GM12873 (cell line): ENCODE measurements around the gene FHOD1.

ENCODE experiments used
- TF ChIP-seq, protein P1 (sequence below): IDR thresholded peaks from 2 replicates; pipeline ENCODE4 v1.5.1; 2012; ENCODE audit warnings: low read depth, mild to moderate bottlenecking, moderate library complexity, low read length, control low read depth; ENCODE audit not compliant: insufficient read depth; ENCODE audit errors: missing control alignments

FHOD1 gene

GRCh38 chr16:67195676-67196075 lies 51.6 kb downstream of the FHOD1 start:
- TF ChIP-seq, protein P1, sequence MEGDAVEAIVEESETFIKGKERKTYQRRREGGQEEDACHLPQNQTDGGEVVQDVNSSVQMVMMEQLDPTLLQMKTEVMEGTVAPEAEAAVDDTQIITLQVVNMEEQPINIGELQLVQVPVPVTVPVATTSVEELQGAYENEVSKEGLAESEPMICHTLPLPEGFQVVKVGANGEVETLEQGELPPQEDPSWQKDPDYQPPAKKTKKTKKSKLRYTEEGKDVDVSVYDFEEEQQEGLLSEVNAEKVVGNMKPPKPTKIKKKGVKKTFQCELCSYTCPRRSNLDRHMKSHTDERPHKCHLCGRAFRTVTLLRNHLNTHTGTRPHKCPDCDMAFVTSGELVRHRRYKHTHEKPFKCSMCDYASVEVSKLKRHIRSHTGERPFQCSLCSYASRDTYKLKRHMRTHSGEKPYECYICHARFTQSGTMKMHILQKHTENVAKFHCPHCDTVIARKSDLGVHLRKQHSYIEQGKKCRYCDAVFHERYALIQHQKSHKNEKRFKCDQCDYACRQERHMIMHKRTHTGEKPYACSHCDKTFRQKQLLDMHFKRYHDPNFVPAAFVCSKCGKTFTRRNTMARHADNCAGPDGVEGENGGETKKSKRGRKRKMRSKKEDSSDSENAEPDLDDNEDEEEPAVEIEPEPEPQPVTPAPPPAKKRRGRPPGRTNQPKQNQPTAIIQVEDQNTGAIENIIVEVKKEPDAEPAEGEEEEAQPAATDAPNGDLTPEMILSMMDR = no peak

GRCh38 chr16:67194260-67194659 lies 53.0 kb downstream of the FHOD1 start:
- TF ChIP-seq, protein P1 = no peak

GRCh38 chr16:67193536-67193935 lies 53.7 kb downstream of the FHOD1 start:
- TF ChIP-seq, protein P1 = no peak

DNA sequence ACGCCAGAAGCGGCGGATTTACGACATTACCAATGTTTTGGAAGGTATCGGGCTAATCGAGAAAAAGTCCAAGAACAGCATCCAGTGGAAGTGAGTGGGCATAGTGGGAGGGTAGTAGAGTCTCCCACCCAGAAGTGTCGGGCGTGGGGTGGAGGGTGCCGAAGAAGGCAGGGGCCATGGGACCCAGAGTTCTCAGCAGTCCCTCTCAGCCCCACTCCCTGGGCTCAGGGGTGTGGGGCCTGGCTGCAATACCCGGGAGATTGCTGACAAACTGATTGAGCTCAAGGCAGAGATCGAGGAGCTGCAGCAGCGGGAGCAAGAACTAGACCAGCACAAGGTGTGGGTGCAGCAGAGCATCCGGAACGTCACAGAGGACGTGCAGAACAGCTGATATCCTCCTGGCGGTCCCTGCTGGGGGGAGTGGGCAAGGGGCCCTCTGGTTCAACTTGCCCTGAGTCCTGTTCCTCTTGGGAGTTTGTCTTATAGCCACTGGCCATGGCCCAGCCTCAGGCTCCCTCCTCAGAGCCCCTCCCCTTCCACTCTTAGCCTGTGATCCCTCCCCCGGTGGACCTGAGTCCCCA lies 54.4 kb downstream of the FHOD1 start:
- TF ChIP-seq, protein P1 = no peak

- TF ChIP-seq, protein P1 = no peak
These were observed 55.1 kb downstream of the FHOD1 start, which contains the start of gene E2F4 for GRCh38 chr16:67191995-67192681. Gene E2F4, plus strand, starts transcription at chr16:67192155. Its CDS starts 73 bp downstream, at chr16:67192228.

DNA sequence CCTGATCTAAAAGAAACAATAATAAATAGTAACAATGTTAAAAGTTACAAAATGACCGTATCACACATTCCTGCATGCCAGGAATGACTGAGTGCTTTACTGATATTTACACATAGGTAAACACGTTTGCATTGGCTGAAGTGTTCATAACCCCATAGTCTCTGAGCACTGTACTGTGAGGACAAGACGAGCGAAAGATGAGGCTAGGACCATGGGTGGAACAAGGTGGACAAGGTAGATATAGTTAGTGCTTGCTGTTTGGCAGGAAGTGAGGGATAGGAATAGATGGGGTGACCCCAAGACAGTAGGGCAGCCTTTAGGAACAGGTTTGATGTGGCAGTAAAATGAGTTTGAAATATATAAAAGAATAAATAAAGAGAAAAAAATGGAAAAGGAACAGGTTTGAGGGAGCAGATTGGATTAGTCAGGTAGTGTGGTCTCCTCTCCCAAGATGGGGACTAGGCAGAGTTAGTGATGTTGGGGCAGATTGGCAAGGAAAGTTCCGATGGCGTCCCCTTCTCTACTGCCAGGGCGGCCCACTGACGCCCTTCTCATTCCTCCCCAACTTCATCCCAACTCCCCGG lies 55.8 kb downstream of the FHOD1 start:
- TF ChIP-seq, protein P1 = no peak
